HEK293 (cell line): ENCODE data around the gene DENND6B.

Experiments
- CTCF ChIA-PET: fragments of 350-600 bp; formaldehyde crosslinking; extraction: SDS; loops from one replicate; lab custom pipeline; 2021; ENCODE audit warnings: antibody characterized with exemption; lab: Yijun Ruan, JAX
- POLR2A ChIA-PET: fragments of 300-600 bp; formaldehyde crosslinking; extraction: SDS; loops from one replicate; lab custom pipeline; 2020; ENCODE audit warnings: antibody characterized with exemption, inconsistent platforms; lab: Yijun Ruan, JAX
- H3K27ac ChIP-seq: fragments of 200-500 bp; sonication (Bioruptor generic); 2 replicates; pipeline ENCODE4 v1.5.1; 2014; ENCODE audit warnings: low read depth, low read length, control low read depth, inconsistent platforms; ENCODE audit errors: extremely low read depth
- H3K36me3 ChIP-seq, 2 experiments: fragments of 200-500 bp in 1 of 2; sonication (Bioruptor generic) in 1 of 2; 1 replicate in 1 of 2; 2 replicates in 1 of 2; pipeline ENCODE4 v1.5.1; 2014 to 2017; ENCODE audit warnings: inconsistent platforms in 2 of 2, low read length in 2 of 2; ENCODE audit not compliant: control insufficient read depth in 2 of 2, insufficient read depth in 1 of 2
- H3K4me1 ChIP-seq: fragments of 200-500 bp; sonication (Bioruptor generic); 2 replicates; pipeline ENCODE4 v1.5.1; 2014; ENCODE audit warnings: mild to moderate bottlenecking, low read length, inconsistent platforms; ENCODE audit not compliant: control insufficient read depth, insufficient read depth
- H3K4me3 ChIP-seq: 2 replicates; pipeline ENCODE4 v1.5.1; 2011; ENCODE audit warnings: low read depth, mild to moderate bottlenecking, control low read depth, low read length, moderate library complexity
- H3K9me3 ChIP-seq: fragments of 200-500 bp; sonication (Bioruptor generic); 2 replicates; pipeline ENCODE4 v1.5.1; 2014; ENCODE audit warnings: low read depth, low read length, inconsistent platforms; ENCODE audit not compliant: control insufficient read depth, insufficient read depth
- BCL11A ChIP-seq: fragments of 450-650 bp; formaldehyde crosslinking; IDR thresholded peaks from 2 replicates; pipeline ENCODE4 v1.5.1; 2016; ENCODE audit warnings: low read depth, missing biosample characterization, missing genetic modification characterization
- GLIS1 ChIP-seq: fragments of 450-650 bp; formaldehyde crosslinking; IDR thresholded peaks from 2 replicates; pipeline ENCODE4 v1.5.1; 2016; ENCODE audit warnings: missing biosample characterization, missing genetic modification characterization
- INSM2 ChIP-seq: fragments of 450-650 bp; formaldehyde crosslinking; IDR thresholded peaks from 2 replicates; pipeline ENCODE4 v1.5.1; 2016; ENCODE audit warnings: missing biosample characterization, missing genetic modification characterization
- KLF10 ChIP-seq: fragments of 450-650 bp; IDR thresholded peaks from 2 replicates; pipeline ENCODE4 v1.5.1; 2018; ENCODE audit warnings: missing biosample characterization, mild to moderate bottlenecking, missing genetic modification characterization
- KLF16 ChIP-seq: fragments of 450-650 bp; formaldehyde crosslinking; IDR thresholded peaks from 2 replicates; pipeline ENCODE4 v1.5.1; 2017; ENCODE audit warnings: missing biosample characterization, missing genetic modification characterization
- MEIS1 ChIP-seq: sonication (generic); formaldehyde crosslinking; IDR thresholded peaks from 2 replicates; pipeline ENCODE4 v1.8.1; 2022; ENCODE audit warnings: missing genetic modification reagents, mild to moderate bottlenecking, borderline replicate concordance
- WT1 ChIP-seq: fragments of 450-650 bp; formaldehyde crosslinking; IDR thresholded peaks from 2 replicates; pipeline ENCODE4 v1.5.1; 2016; ENCODE audit warnings: missing biosample characterization, missing genetic modification characterization
- YY1 ChIP-seq: fragments of 450-650 bp; formaldehyde crosslinking; IDR thresholded peaks from 2 replicates; pipeline ENCODE4 v1.5.1; 2018; ENCODE audit warnings: missing biosample characterization, missing genetic modification characterization
- ZBTB11 ChIP-seq: fragments of 450-650 bp; formaldehyde crosslinking; conservative IDR thresholded peaks from 2 replicates; pipeline ENCODE4 v1.5.1; 2016; ENCODE audit warnings: low read depth, missing biosample characterization, missing genetic modification characterization
- ZFHX2 ChIP-seq: fragments of 450-650 bp; formaldehyde crosslinking; conservative IDR thresholded peaks from 2 replicates; pipeline ENCODE4 v1.5.1; 2016; ENCODE audit warnings: missing biosample characterization, missing genetic modification characterization
- ZNF10 ChIP-seq: fragments of 450-650 bp; formaldehyde crosslinking; IDR thresholded peaks from 2 replicates; pipeline ENCODE4 v1.5.1; 2017; ENCODE audit warnings: missing biosample characterization, missing genetic modification characterization
- ZNF121 ChIP-seq: fragments of 450-650 bp; formaldehyde crosslinking; IDR thresholded peaks from 2 replicates; pipeline ENCODE4 v1.5.1; 2016; ENCODE audit warnings: missing biosample characterization, missing genetic modification characterization
- ZNF146 ChIP-seq: fragments of 450-650 bp; formaldehyde crosslinking; IDR thresholded peaks from 2 replicates; pipeline ENCODE4 v1.5.1; 2016; ENCODE audit warnings: missing biosample characterization, missing genetic modification characterization
- ZNF2 ChIP-seq: fragments of 450-650 bp; formaldehyde crosslinking; IDR thresholded peaks from 2 replicates; pipeline ENCODE4 v1.5.1; 2016; ENCODE audit warnings: missing biosample characterization, missing genetic modification characterization
- ZNF24 ChIP-seq: fragments of 450-650 bp; formaldehyde crosslinking; IDR thresholded peaks from 2 replicates; pipeline ENCODE4 v1.5.1; 2016; ENCODE audit warnings: missing biosample characterization, missing genetic modification characterization
- ZNF248 ChIP-seq: fragments of 450-650 bp; formaldehyde crosslinking; IDR thresholded peaks from 2 replicates; pipeline ENCODE4 v1.5.1; 2017; ENCODE audit warnings: missing biosample characterization, missing genetic modification characterization
- ZNF274 ChIP-seq, 2 experiments: fragments of 200-500 bp in 1 of 2; fragments of 450-650 bp in 1 of 2; sonication (Bioruptor generic) in 1 of 2; formaldehyde crosslinking in 1 of 2; IDR thresholded peaks; 2 replicates each; pipeline versions ENCODE4 v1.5.1 to v1.6.1; 2014 to 2016; ENCODE audit warnings: borderline replicate concordance in 1 of 2, inconsistent platforms in 1 of 2, low read length in 1 of 2, missing biosample characterization in 1 of 2, missing genetic modification characterization in 1 of 2
- ZNF324 ChIP-seq: fragments of 450-650 bp; formaldehyde crosslinking; IDR thresholded peaks from 2 replicates; pipeline ENCODE4 v1.5.1; 2016; ENCODE audit warnings: missing biosample characterization, missing genetic modification characterization
- ZNF341 ChIP-seq: fragments of 450-650 bp; formaldehyde crosslinking; IDR thresholded peaks from 2 replicates; pipeline ENCODE4; 2016; ENCODE audit warnings: low read depth, missing biosample characterization, missing genetic modification characterization
- ZNF391 ChIP-seq: fragments of 450-650 bp; formaldehyde crosslinking; IDR thresholded peaks from 2 replicates; pipeline ENCODE4 v1.5.1; 2016; ENCODE audit warnings: low read depth, missing biosample characterization, missing genetic modification characterization, borderline replicate concordance
- ZNF426 ChIP-seq: fragments of 450-650 bp; formaldehyde crosslinking; IDR thresholded peaks from 2 replicates; pipeline ENCODE4 v1.5.1; 2017; ENCODE audit warnings: missing biosample characterization, missing genetic modification characterization, mild to moderate bottlenecking, inconsistent platforms, moderate library complexity
- ZNF548 ChIP-seq: fragments of 450-650 bp; formaldehyde crosslinking; IDR thresholded peaks from 2 replicates; pipeline ENCODE4 v1.5.1; 2016; ENCODE audit warnings: missing biosample characterization, missing genetic modification characterization
- ZNF555 ChIP-seq: fragments of 450-650 bp; formaldehyde crosslinking; conservative IDR thresholded peaks from 2 replicates; pipeline ENCODE4 v1.5.1; 2017; ENCODE audit warnings: missing biosample characterization, mild to moderate bottlenecking, missing genetic modification characterization, inconsistent platforms
- ZNF600 ChIP-seq: fragments of 450-650 bp; formaldehyde crosslinking; IDR thresholded peaks from 2 replicates; pipeline ENCODE4 v1.5.1; 2016; ENCODE audit warnings: missing biosample characterization, missing genetic modification characterization
- ZNF624 ChIP-seq: fragments of 450-650 bp; formaldehyde crosslinking; IDR thresholded peaks from 2 replicates; pipeline ENCODE4 v1.5.1; 2017; ENCODE audit warnings: missing biosample characterization, missing genetic modification characterization
- ZNF768 ChIP-seq: fragments of 450-650 bp; formaldehyde crosslinking; IDR thresholded peaks from 2 replicates; pipeline ENCODE4 v1.5.1; 2018; ENCODE audit warnings: missing biosample characterization, mild to moderate bottlenecking, missing genetic modification characterization
- ZSCAN16 ChIP-seq: fragments of 450-650 bp; formaldehyde crosslinking; IDR thresholded peaks from 2 replicates; pipeline ENCODE4 v1.5.1; 2016; ENCODE audit warnings: missing biosample characterization, missing genetic modification characterization
- ZSCAN30 ChIP-seq: fragments of 450-650 bp; IDR thresholded peaks from 2 replicates; pipeline ENCODE4 v1.5.1; 2018; ENCODE audit warnings: missing biosample characterization, mild to moderate bottlenecking, missing genetic modification characterization, moderate library complexity
- TF ChIP-seq, protein P1 (sequence below): fragments of 450-650 bp; formaldehyde crosslinking; IDR thresholded peaks from 2 replicates; pipeline ENCODE4 v1.5.1; 2016; ENCODE audit warnings: missing biosample characterization, missing genetic modification characterization

Gene DENND6B

DNA sequence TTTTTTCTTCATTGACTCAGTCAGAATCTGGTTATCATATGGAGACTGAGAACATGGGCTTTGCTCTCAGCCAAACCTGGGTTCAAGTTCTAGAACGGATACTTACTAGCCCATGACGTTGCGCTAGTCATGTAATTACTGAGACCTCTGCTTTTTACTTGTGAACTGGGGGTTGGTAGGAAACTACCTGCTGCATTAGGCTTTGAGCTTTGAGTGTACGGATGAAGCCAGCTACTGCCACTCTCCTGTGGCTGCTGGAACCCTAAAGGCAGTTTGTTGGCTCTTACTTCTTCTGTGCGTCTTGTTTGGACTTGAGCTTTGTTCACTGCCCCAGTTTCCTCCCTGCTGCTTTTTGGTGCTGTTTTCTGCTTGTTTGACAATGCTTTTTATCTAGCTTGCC, 34.4 kb upstream of the DENND6B start (continued):
- TF ChIP-seq ZNF274 (IDR thresholded peaks at IDR 0.05; ENCODE audit: low read length) (no peak), ZNF274 (tag by site-specific recombination; IDR thresholded peaks at IDR 0.05; ENCODE audit: borderline replicate concordance) (no peak), WT1 (tag by site-specific recombination) (no peak), KLF16 (no peak), ZNF121 (no peak), ZNF548 (tag by site-specific recombination) (no peak), ZNF391 (tag by site-specific recombination) (no peak), ZNF248 (tag by site-specific recombination) (no peak), YY1 (tag by site-specific recombination) (no peak), ZNF24 (tag by site-specific recombination) (no peak), ZSCAN16 (no peak)
- TF ChIP-seq, protein P1, sequence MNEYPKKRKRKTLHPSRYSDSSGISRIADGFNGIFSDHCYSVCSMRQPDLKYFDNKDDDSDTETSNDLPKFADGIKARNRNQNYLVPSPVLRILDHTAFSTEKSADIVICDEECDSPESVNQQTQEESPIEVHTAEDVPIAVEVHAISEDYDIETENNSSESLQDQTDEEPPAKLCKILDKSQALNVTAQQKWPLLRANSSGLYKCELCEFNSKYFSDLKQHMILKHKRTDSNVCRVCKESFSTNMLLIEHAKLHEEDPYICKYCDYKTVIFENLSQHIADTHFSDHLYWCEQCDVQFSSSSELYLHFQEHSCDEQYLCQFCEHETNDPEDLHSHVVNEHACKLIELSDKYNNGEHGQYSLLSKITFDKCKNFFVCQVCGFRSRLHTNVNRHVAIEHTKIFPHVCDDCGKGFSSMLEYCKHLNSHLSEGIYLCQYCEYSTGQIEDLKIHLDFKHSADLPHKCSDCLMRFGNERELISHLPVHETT (tag by site-specific recombination) = no peak

- no peak overlapping the region for H3K4me3 ChIP-seq
- peaks cover 9 to 46% of the 10 kb centered on the region in 2 experiments; a peak in 2 of 3 replicates for H3K36me3 ChIP-seq
- H3K4me1 ChIP-seq = no peaks in the 10 kb centered on the region
- CTCF ChIA-PET = interaction anchor here (0.6 to 0.8 kb wide), 2 partner anchors 97 to 260 kb away, joined by 3 read pairs; no protein-coding TSS in a partner anchor
- TF ChIP-seq ZNF10 (tag by site-specific recombination) (no peak), ZNF768 (tag by site-specific recombination) (no peak), ZNF426 (tag by site-specific recombination) (no peak), ZNF324 (no peak), INSM2 (tag by site-specific recombination) (no peak), MEIS1 (no peak), GLIS1 (tag by site-specific recombination) (no peak), BCL11A (tag by site-specific recombination) (no peak), ZNF146 (tag by site-specific recombination) (no peak), ZBTB11 (tag by site-specific recombination) (no peak), ZNF624 (no peak), ZNF2 (tag by site-specific recombination) (no peak), KLF10 (tag by site-specific recombination) (no peak), ZFHX2 (tag by site-specific recombination) (no peak), ZSCAN30 (tag by site-specific recombination) (no peak), ZNF555 (no peak), ZNF341 (no peak), ZNF600 (no peak)
- TF ChIP-seq, protein P1 (tag by site-specific recombination) = no peak
- no peak overlapping the region for H3K27ac ChIP-seq
- H3K9me3 ChIP-seq = no peaks in the 10 kb centered on the region
- POLR2A ChIA-PET = no interaction called here
Measured at GRCh38 chr22:50360578-50360977, 33.8 kb upstream of the DENND6B start.
